Measurements from ENCODE around the gene P2RX4.
"Not testable (repeated sequence)": the region's sequence is repeated elsewhere in the genome, so short reads cannot be mapped to it uniquely, and the experiment has no call there.

P2RX4 gene

GRCh38 chr12:121187501-121187900, 22.4 kb upstream of the P2RX4 start:
- in situ Hi-C loops (cut with HindIII; ENCODE audit: low sequenced_read_pairs): no loop called here

- in situ Hi-C loops (cut with HindIII; ENCODE audit: low sequenced_read_pairs): no loop called here
Measured at GRCh38 chr12:121188227-121188626, 21.7 kb upstream of the P2RX4 start.

GRCh38 chr12:121189131-121189530, 20.8 kb upstream of the P2RX4 start:
- in situ Hi-C loops (cut with HindIII; ENCODE audit: low sequenced_read_pairs): no loop called here

DNA sequence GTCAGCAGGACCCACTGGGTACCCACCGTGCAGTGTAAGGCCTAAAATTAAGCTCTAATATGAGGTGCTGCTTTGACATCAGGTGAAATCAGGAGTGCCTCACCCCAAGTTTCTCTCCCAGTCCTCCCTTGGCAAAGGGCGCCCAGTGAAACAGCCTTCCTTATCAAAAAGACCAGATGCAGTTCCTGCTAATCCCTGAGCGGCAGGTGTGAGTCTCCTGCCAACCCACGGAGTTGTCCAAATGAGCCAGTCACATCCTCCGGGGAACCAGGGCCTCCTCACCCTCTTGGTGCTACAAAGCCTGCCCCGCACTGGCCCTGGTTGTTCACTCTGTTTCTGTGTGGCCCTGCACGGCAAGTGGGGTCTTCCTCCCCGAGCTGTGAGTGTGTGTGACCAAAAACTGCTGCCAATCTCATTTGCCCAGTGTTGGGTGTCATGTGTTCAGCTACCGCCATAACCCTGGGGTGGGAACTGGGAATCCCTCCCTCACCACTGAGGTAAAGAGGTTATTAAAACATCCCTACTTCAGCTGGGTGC, 20.2 kb upstream of the P2RX4 start:
- in situ Hi-C loops (cut with HindIII; ENCODE audit: low sequenced_read_pairs): no loop called here

DNA sequence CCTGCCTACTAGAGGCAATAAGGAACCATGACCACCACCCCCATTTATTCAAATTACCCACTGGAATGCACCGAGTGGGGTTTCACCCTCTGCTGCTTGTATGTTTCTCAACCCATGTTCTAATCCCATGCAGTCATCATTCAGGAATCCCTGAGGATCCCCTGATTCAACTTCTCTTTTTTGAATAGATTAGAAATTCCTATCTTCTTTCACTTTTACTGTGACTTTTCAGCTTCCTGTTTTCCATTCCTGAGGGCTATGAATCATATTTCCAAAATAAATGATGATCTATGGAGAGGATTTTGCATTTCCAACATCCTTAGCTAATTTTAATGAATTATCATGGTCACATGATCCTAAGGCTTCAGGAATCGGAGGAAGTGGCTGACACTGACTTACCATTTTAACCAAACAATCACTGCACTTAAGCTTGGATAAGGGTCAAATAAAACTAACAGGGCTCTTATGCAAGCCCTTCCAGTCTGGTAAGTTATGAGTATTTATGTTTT, 19.4 kb upstream of the P2RX4 start:
- in situ Hi-C loops (cut with HindIII; ENCODE audit: low sequenced_read_pairs): no loop called here

DNA sequence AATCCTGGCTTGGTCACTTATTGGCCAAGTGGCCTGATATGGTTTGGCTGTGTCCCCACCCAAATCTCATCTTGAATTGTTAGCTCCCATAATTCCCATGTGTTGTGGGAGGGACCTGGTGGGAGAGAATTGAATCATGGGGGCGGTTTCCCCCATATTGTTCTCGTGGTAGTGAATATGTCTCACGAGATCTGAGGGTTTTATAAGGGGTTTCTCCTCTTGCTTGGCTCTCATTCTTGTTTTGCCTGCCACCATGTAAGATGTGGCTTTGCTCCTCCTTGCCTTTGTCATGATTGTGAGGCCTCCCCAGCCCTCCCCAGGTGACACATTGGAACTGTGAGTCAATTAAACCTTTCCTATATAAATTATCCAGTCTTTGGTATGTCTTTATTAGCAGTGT, 18.8 kb upstream of the P2RX4 start:
- in situ Hi-C loops (cut with HindIII; ENCODE audit: low sequenced_read_pairs): no loop called here

GRCh38 chr12:121196902-121197301, 13.0 kb upstream of the P2RX4 start:
- in situ Hi-C loops (cut with HindIII; ENCODE audit: low sequenced_read_pairs): loop anchor here (5.0 kb wide), 1 partner anchor 50 kb away; no protein-coding TSS in a partner anchor

- in situ Hi-C loops (cut with HindIII; ENCODE audit: low sequenced_read_pairs): loop anchor here (5.0 kb wide), 1 partner anchor 52 kb away; no protein-coding TSS in a partner anchor
Measured at GRCh38 chr12:121198949-121199348, 11.0 kb upstream of the P2RX4 start.

DNA sequence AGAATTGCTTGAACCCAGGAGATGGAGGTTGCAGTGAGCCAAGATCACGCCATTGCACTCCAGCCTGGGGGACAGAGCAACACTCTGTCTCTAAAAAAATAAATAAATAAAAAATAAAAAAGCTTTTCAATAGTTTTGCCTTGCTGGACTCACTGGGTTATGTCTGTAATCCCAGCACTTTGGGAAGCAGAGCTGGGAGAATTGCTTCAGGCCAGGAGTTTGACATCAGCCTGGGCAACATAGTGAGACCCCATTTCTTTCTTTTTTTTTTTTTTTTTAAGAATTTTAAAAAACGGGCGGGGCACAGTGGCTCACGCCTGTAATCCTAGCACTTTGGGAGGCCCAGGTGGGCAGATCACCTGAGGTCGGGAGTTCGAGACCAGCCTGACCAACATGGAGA, 8.8 kb upstream of the P2RX4 start:
- in situ Hi-C loops (cut with HindIII; ENCODE audit: low sequenced_read_pairs): not testable (repeated sequence)

GRCh38 chr12:121202407-121203355, 7.2 kb upstream of the P2RX4 start:
- in situ Hi-C loops (cut with HindIII; ENCODE audit: low sequenced_read_pairs): no loop called here

GRCh38 chr12:121203482-121203881, 6.4 kb upstream of the P2RX4 start:
- in situ Hi-C loops (cut with HindIII; ENCODE audit: low sequenced_read_pairs): no loop called here

- in situ Hi-C loops (cut with HindIII; ENCODE audit: low sequenced_read_pairs): no loop called here
Measured at GRCh38 chr12:121205491-121205890, 4.4 kb upstream of the P2RX4 start.

DNA sequence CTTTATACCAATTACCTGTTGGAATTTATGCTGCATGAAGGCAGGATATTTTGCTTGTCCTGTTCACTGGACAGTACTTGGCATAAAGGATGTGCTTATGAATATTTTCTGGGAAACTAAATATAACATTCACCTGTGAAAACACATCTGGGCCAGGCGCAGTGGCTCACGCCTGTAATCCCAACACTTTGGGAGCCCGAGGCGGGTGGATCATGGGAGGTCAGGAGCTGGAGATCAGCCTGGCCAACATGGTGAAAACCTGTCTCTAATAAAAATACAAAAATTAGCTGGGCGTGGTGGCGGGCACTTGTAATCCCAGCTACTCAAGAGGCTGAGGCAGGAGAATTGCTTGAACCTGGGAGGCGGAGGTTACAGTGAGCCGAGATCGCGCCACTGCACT, 1.4 kb upstream of the P2RX4 start:
- in situ Hi-C loops (cut with HindIII; ENCODE audit: low sequenced_read_pairs): not testable (repeated sequence)

DNA sequence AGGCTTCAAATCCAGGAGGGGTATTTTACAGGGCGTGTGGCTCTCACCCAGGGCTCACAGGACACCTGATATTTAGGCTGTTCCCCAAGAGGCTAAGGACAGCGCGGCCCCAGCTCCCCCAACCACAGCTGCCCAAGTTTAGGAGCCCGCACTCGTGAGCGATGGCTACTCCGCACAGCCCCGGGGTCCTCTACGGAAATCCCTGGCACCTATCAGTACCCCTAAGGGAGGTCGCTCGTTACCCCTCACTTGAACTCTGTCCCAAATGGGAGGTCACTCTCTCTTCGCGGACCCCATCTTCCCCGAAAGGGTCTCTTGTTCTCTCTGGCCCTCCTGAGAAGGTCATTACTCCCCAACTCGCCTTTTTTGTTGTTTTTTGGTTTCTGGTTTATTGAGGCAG, 708 bp upstream of the P2RX4 start:
- in situ Hi-C loops (cut with HindIII; ENCODE audit: low sequenced_read_pairs): no loop called here

GRCh38 chr12:121212875-121213274, 2.9 kb downstream of the P2RX4 start:
- in situ Hi-C loops (cut with HindIII; ENCODE audit: low sequenced_read_pairs): no loop called here

GRCh38 chr12:121214166-121214777, 4.3 kb downstream of the P2RX4 start:
- in situ Hi-C loops (cut with HindIII; ENCODE audit: low sequenced_read_pairs): no loop called here

GRCh38 chr12:121214855-121215745, 5.2 kb downstream of the P2RX4 start:
- in situ Hi-C loops (cut with HindIII; ENCODE audit: low sequenced_read_pairs): loop anchor here (5.0 kb wide), 1 partner anchor 103 kb away; no protein-coding TSS in a partner anchor

DNA sequence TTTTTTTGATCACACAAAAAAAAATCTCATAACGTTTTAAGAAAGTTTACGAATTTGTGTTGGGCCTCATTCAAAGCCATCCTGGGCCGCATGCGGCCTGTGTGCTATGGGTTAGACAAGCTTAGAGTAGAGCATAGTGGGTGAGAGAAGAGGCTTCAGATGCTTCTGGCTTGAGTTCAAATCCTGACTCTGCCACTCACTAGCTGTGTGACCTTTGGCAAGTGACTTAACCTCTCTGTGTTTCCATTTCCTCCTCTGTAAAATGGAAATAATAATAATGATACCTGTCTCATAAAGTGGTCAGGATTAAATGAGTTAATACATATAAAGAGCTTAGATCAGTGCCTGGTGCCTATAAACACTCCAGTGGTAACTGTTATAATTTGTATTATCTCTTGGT, 6.2 kb downstream of the P2RX4 start:
- in situ Hi-C loops (cut with HindIII; ENCODE audit: low sequenced_read_pairs): loop anchor here (5.0 kb wide), 1 partner anchor 104 kb away; no protein-coding TSS in a partner anchor

- in situ Hi-C loops (cut with HindIII; ENCODE audit: low sequenced_read_pairs): loop anchor here (5.0 kb wide), 1 partner anchor 105 kb away; no protein-coding TSS in a partner anchor
Measured at GRCh38 chr12:121217063-121217462, 7.1 kb downstream of the P2RX4 start.

DNA sequence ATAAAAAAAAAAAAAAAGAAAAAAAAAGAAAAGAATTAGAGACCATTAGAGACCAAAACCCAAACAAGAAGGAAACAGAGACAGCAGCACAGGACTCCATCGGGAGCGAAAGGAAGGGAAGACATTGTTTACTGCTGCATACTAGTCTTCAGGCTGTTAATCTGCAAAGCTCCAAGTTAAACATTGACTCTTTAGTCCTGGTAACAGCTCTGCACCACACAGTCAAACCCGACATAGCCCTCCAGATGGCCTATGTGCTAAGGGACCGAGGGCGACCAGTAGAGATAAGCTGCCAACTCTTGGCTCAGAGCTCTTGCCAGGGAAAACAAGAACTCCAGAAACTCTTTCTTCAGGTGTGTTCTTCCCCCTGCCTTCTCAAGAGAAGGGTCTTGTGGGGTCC, 7.8 kb downstream of the P2RX4 start:
- in situ Hi-C loops (cut with HindIII; ENCODE audit: low sequenced_read_pairs): loop anchor here (5.0 kb wide), 1 partner anchor 105 kb away; no protein-coding TSS in a partner anchor

All from endothelial cell of hepatic sinusoid (primary cell).